K562 (cell line): Measurements from ENCODE around the gene DAP.

Source experiments
- POLR2A ChIP-seq: fragments of 450-650 bp; conservative IDR thresholded peaks from 2 replicates; pipeline ENCODE4 v1.6.1; 2016
- RAD21 ChIP-seq, 2 experiments: fragments of 250-450 bp in 1 of 2; fragments of 450-650 bp in 1 of 2; sonication (Bioruptor Pico) in 1 of 2; formaldehyde crosslinking in 1 of 2; IDR thresholded peaks in 1 of 2; conservative IDR thresholded peaks in 1 of 2; 2 replicates each; pipeline versions ENCODE4 v1.4.0 to v1.8.0; 2020 to 2022; ENCODE audit warnings: mild to moderate bottlenecking in 2 of 2, moderate library complexity in 1 of 2
- RAD51 ChIP-seq: fragments of 450-650 bp; IDR thresholded peaks from 2 replicates; pipeline ENCODE4 v1.7.1; 2016; ENCODE audit warnings: low read depth, mild to moderate bottlenecking, borderline replicate concordance
- TFAM ChIP-seq: fragments of 250-450 bp; sonication (Bioruptor Pico); conservative IDR thresholded peaks from 2 replicates; pipeline ENCODE4 v1.5.0; 2021; ENCODE audit warnings: mild to moderate bottlenecking, moderate library complexity
- TF ChIP-seq, protein P1 (sequence below): fragments of 450-650 bp; IDR thresholded peaks from 2 replicates; pipeline ENCODE4 v1.6.1; 2018; ENCODE audit warnings: mild to moderate bottlenecking, low read depth; ENCODE audit not compliant: partially characterized antibody

DNA sequence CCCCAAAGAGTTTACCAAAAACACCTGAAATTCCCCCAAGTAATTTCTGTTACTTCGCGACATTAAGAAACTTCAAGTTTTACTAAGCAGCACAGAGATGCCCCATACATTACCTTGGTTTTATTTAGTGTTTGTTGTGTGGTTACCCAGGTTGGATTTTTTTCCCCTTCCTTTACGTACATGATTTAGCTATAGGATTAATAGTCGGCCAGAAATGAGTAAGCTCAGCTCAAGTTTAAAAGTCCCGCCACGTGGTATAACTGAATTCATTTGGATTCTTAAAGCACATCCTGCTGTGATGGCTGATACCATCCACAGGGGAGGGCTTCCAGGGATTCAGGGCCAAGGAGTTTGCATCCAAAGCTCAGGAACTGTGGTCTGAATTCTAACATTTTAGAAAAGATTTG is 75.9 kb downstream of the DAP start:
- TF ChIP-seq TFAM (CRISPR knock-in tag) = no peak
- TF ChIP-seq POLR2A = no peak
- TF ChIP-seq RAD21 (CRISPR knock-in tag; conservative IDR thresholded peaks at IDR 0.05 in 1 of 2, IDR thresholded peaks at IDR 0.05 in 1 of 2) = no peak
- no peak for TF ChIP-seq RAD51
- TF ChIP-seq, protein P1, sequence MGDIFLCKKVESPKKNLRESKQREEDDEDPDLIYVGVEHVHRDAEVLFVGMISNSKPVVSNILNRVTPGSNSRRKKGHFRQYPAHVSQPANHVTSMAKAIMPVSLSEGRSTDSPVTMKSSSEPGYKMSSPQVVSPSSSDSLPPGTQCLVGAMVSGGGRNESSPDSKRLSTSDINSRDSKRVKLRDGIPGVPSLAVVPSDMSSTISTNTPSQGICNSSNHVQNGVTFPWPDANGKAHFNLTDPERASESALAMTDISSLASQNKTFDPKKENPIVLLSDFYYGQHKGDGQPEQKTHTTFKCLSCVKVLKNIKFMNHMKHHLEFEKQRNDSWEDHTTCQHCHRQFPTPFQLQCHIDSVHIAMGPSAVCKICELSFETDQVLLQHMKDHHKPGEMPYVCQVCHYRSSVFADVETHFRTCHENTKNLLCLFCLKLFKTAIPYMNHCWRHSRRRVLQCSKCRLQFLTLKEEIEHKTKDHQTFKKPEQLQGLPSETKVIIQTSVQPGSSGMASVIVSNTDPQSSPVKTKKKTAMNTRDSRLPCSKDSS = no peak
